SJSA1 (cell line): ENCODE measurements around the gene SUN2. TPM values are rescaled to one million over a fixed set of nuclear protein-coding genes. Genes with fewer than 3 reads are reported as not detected.

Experiments used
- DNase-seq, 2 experiments: peaks; one replicate each; pipeline ENCODE4 v3.0.0-alpha.2; 2015 to 2020; ENCODE audit warnings: low spot score in 2 of 2, low read depth in 1 of 2
- H3K27ac ChIP-seq: fragments of 250-450 bp; sonication (Bioruptor Pico); 2 replicates; pipeline ENCODE4 v1.5.1; 2020; ENCODE audit warnings: mild to moderate bottlenecking, moderate library complexity
- H3K27me3 ChIP-seq: fragments of 250-450 bp; sonication (Bioruptor Pico); replicated peaks from 2 replicates; pipeline ENCODE4 v1.5.1; 2020; ENCODE audit warnings: mild to moderate bottlenecking, moderate library complexity
- H3K36me3 ChIP-seq: fragments of 250-450 bp; sonication (Bioruptor Pico); 2 replicates; pipeline ENCODE4 v1.5.1; 2020; ENCODE audit warnings: mild to moderate bottlenecking
- H3K4me1 ChIP-seq: fragments of 250-450 bp; sonication (Bioruptor Pico); replicated peaks from 2 replicates; pipeline ENCODE4 v1.6.1; 2021; ENCODE audit warnings: mild to moderate bottlenecking
- H3K4me3 ChIP-seq: fragments of 250-450 bp; sonication (Bioruptor Pico); 2 replicates; pipeline ENCODE4 v1.5.1; 2020; ENCODE audit warnings: mild to moderate bottlenecking
- H3K9me3 ChIP-seq: fragments of 250-450 bp; sonication (Bioruptor Pico); replicated peaks from 2 replicates; pipeline ENCODE4 v1.5.1; 2020; ENCODE audit warnings: mild to moderate bottlenecking
- total RNA-seq: library from RNA; depleted of rRNA; stranded (reverse); fragments of >200 nt; shearing (Covaris generic); gene quantifications from 2 replicates; pipeline ENCODE4 v1.2.3, GENCODE V29; 2014

SUN2 gene
- total RNA-seq, 1 experiment from 2014 or later = 238 TPM

GRCh38 chr22:38719196-38719595, 36.6 kb downstream of the SUN2 start:
- H3K27me3 ChIP-seq = no peaks in the 10 kb centered on the region
- H3K9me3 ChIP-seq = no peaks in the 10 kb centered on the region
- H3K27ac ChIP-seq = peak overlapping the region; percentile 23; the same call in 1 of the 2 replicates
- H3K4me1 ChIP-seq = peaks cover 14% of the 10 kb centered on the region
- no peak overlapping the region for H3K4me3 ChIP-seq
- no peak for DNase-seq
- peaks cover 67% of the 10 kb centered on the region for H3K36me3 ChIP-seq

DNA sequence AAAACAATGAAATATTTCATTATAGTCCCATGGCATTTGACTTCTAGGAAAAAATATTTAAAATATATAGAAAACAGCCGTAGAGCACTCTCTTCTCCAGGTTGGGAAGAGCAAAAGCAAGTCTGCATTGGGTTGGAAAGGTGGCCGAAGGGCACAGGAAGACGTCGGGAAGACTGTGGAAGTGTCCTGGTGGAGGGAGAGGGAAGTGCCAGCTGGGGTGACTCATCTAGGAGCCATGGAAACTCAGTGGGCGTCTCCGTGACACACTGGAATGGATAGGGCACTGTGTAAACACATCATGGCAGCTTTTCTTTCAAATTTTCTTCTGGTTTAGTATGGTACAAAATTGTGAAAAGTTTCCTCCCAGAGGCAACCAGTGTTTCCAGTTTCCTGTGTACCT, 37.4 kb downstream of the SUN2 start:
- no peaks in the 10 kb centered on the region for H3K27me3 ChIP-seq
- H3K36me3 ChIP-seq = peaks cover 59% of the 10 kb centered on the region
- H3K4me3 ChIP-seq = no peak overlapping the region
- H3K9me3 ChIP-seq = no peaks in the 10 kb centered on the region
- H3K4me1 ChIP-seq = peaks cover 14% of the 10 kb centered on the region
- peak; percentile 70 to 89 for DNase-seq
- peak overlapping the region; percentile 23 for H3K27ac ChIP-seq

GRCh38 chr22:38717244-38717643, 38.6 kb downstream of the SUN2 start:
- Histone ChIP-seq H3K27me3 (no peaks in the 10 kb centered on the region), H3K36me3 (peaks cover 55% of the 10 kb centered on the region), H3K9me3 (no peaks in the 10 kb centered on the region), H3K4me3 (no peak overlapping the region), H3K27ac (no peak overlapping the region), H3K4me1 (peaks cover 14% of the 10 kb centered on the region)
- DNase-seq = no peak

- Histone ChIP-seq H3K27me3 (no peaks in the 10 kb centered on the region), H3K27ac (no peak overlapping the region), H3K36me3 (peaks cover 57% of the 10 kb centered on the region), H3K4me1 (peaks cover 14% of the 10 kb centered on the region), H3K9me3 (no peaks in the 10 kb centered on the region), H3K4me3 (no peak overlapping the region)
- no peak for DNase-seq
These were observed 39.0 kb downstream of the SUN2 start for GRCh38 chr22:38716826-38717225.

- H3K36me3 ChIP-seq = peaks cover 53% of the 10 kb centered on the region
- H3K27ac ChIP-seq = no peak overlapping the region
- H3K27me3 ChIP-seq = no peaks in the 10 kb centered on the region
- no peaks in the 10 kb centered on the region for H3K9me3 ChIP-seq
- no peak for DNase-seq
- H3K4me3 ChIP-seq = no peak overlapping the region
- H3K4me1 ChIP-seq = peaks cover 14% of the 10 kb centered on the region
These were observed 39.5 kb downstream of the SUN2 start for GRCh38 chr22:38716271-38716670.

DNA sequence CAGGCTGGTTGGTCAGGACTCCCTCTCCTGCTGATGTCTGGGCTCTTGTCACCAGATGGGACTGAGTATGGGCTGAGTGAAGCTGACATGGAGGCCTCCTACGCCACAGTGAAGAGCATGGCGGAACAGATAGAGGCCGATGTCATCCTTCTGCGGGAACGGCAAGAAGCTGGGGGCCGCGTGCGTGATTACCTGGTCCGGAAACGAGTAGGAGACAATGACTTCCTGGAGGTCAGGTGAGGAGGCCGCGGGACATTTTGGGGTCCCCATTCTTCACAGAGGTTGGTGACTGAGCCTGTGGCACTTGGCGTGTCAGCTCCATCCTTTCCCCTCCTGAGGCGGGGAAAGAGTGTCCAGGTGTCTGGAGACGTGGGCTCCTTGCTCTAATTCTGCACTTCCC, 39.9 kb downstream of the SUN2 start:
- peaks cover 52% of the 10 kb centered on the region for H3K36me3 ChIP-seq
- no peak overlapping the region for H3K4me3 ChIP-seq
- no peaks in the 10 kb centered on the region for H3K27me3 ChIP-seq
- DNase-seq = no peak
- H3K27ac ChIP-seq = no peak overlapping the region
- peaks cover 14% of the 10 kb centered on the region for H3K4me1 ChIP-seq
- no peaks in the 10 kb centered on the region for H3K9me3 ChIP-seq

- Histone ChIP-seq H3K36me3 (peaks cover 49% of the 10 kb centered on the region), H3K9me3 (no peaks in the 10 kb centered on the region), H3K27ac (no peak overlapping the region), H3K27me3 (no peaks in the 10 kb centered on the region), H3K4me3 (no peak overlapping the region), H3K4me1 (peaks cover 14% of the 10 kb centered on the region)
- DNase-seq = no peak
These were observed 40.5 kb downstream of the SUN2 start for GRCh38 chr22:38715176-38715764.

GRCh38 chr22:38713921-38714320, 41.9 kb downstream of the SUN2 start:
- H3K9me3 ChIP-seq = no peaks in the 10 kb centered on the region
- H3K36me3 ChIP-seq = peaks cover 56% of the 10 kb centered on the region
- no peak for DNase-seq
- no peak overlapping the region for H3K4me3 ChIP-seq
- peaks cover 11% of the 10 kb centered on the region for H3K4me1 ChIP-seq
- no peak overlapping the region for H3K27ac ChIP-seq
- no peaks in the 10 kb centered on the region for H3K27me3 ChIP-seq

- Histone ChIP-seq H3K36me3 (peaks cover 55% of the 10 kb centered on the region), H3K4me1 (peaks cover 2% of the 10 kb centered on the region), H3K4me3 (no peak overlapping the region), H3K9me3 (no peaks in the 10 kb centered on the region), H3K27me3 (no peaks in the 10 kb centered on the region), H3K27ac (no peak overlapping the region)
- no peak for DNase-seq
These were observed 43.2 kb downstream of the SUN2 start for GRCh38 chr22:38712486-38713207.

DNA sequence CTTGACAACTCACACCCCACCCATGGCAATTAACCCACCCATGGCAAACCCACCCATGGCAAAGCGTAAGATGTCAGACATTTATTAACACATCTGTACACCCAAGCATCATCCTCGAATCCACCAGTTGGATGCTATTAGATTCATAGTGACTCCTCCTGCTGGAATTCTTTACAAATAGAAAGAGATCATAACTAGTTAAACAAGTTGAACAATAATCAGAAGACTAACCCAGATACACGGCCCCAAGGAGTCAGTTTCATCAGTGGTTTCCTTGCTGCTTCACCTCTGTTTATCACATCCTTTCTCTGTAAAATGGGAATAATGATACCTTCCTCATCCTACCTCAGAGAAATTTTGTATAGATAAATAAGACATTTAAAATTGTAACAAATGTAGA, 44.9 kb downstream of the SUN2 start:
- peaks cover 11% of the 10 kb centered on the region for H3K4me1 ChIP-seq
- no peak for DNase-seq
- H3K36me3 ChIP-seq = peaks cover 44% of the 10 kb centered on the region
- no peak overlapping the region for H3K4me3 ChIP-seq
- no peak overlapping the region for H3K27ac ChIP-seq
- H3K9me3 ChIP-seq = no peaks in the 10 kb centered on the region
- H3K27me3 ChIP-seq = no peaks in the 10 kb centered on the region

DNA sequence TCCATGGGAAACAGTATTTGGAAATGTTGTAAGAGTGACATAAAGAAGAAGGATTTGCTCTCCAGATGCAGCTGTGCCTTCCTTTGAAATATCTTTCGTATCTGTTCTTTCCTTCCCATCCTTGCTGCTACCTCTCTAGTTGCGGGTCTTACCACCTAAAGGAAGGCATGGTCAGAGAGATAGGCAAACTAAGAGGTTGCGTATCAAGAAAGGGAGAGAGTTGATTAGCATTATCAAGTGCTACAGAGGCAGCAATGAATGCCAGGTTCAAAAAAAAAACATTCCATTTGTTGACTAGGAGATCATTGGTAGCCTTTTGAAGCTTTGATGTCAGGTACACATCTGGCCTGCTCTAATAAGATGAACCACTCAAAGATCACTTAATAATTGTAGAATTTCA, 45.4 kb downstream of the SUN2 start:
- H3K9me3 ChIP-seq = no peaks in the 10 kb centered on the region
- H3K27me3 ChIP-seq = no peaks in the 10 kb centered on the region

DNA sequence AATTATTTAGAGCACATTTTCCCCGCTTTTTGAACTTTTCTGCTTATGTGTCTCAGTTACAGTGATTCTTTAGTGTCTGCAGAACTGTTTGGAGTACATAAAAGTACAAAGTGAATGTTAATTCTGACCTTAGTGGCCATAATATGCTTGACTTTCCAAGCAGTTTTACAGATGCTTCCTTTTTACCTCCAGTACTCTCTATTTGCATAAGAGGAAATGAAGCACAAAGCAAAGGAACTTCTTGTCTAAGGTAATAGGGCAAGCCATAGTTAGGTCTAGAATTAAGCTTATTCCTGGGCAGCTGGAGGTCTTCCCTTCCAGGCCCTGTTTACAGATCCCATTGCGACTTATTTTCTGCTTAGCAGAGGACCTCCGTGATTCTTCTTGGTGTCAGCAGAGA, 46.5 kb downstream of the SUN2 start:
- Histone ChIP-seq H3K27me3 (no peaks in the 10 kb centered on the region), H3K4me1 (peaks cover 18% of the 10 kb centered on the region), H3K36me3 (peaks cover 43% of the 10 kb centered on the region), H3K27ac (no peak overlapping the region), H3K4me3 (no peak overlapping the region), H3K9me3 (no peaks in the 10 kb centered on the region)
- no peak for DNase-seq

More for the DNA sequence above, 45.4 kb downstream of the SUN2 start:
- peaks cover 11% of the 10 kb centered on the region for H3K4me1 ChIP-seq
- no peak overlapping the region for H3K4me3 ChIP-seq
- no peak for DNase-seq
- peaks cover 43% of the 10 kb centered on the region for H3K36me3 ChIP-seq
- no peak overlapping the region for H3K27ac ChIP-seq

DNA sequence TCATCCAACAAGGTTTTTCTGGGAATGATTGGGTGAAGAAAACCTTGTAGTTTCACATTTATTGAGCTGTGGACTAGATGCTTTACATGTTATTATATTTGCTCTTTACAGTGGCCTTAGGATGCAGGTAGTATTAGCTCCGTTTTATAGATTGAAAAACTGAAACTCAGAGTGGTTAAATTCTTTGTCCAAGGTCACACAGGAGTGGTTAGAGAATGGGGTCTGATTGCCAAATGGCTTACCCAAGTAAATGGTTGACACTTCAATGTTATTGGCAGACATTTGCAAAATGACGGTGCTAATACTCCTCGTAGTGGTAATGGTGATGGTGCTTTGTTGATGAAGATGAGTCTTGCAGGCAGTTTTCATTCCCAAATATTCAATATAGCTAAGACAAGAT, 47.8 kb downstream of the SUN2 start:
- Histone ChIP-seq H3K36me3 (peaks cover 43% of the 10 kb centered on the region), H3K27me3 (no peaks in the 10 kb centered on the region), H3K4me1 (peaks cover 18% of the 10 kb centered on the region), H3K27ac (no peak overlapping the region), H3K9me3 (no peaks in the 10 kb centered on the region), H3K4me3 (no peak overlapping the region)
- no peak for DNase-seq

- H3K27ac ChIP-seq = peak overlapping the region; percentile 75; the same call in 1 of the 2 replicates
These were observed 48.5 kb downstream of the SUN2 start for GRCh38 chr22:38707346-38707745.

More at GRCh38 chr22:38707346-38707745, 48.5 kb downstream of the SUN2 start:
- Histone ChIP-seq H3K9me3 (no peaks in the 10 kb centered on the region), H3K4me3 (no peak overlapping the region), H3K27me3 (no peaks in the 10 kb centered on the region), H3K4me1 (peaks cover 18% of the 10 kb centered on the region), H3K36me3 (peaks cover 37% of the 10 kb centered on the region)
- no peak for DNase-seq
